OCI-LY7 (cell line): Measurements from ENCODE around the gene ENOX1. TPM values are rescaled to one million over a fixed set of nuclear protein-coding genes. Genes with fewer than 3 reads are reported as not detected.

ENCODE experiments used
- BruUV-seq: library from RNA; stranded (reverse); fragments of 400-500 nt; replicated peaks from 2 replicates; lab custom pipeline; 2021; lab: Mats Ljungman, UMichigan
- CTCF ChIA-PET: fragments of 300-600 bp; sonication (Branson Sonifier 250); formaldehyde crosslinking; loops from one replicate; lab custom pipeline; 2022; ENCODE audit warnings: antibody characterized with exemption; ENCODE audit not compliant: unreplicated experiment; lab: Charles Lee
- POLR2A ChIA-PET: fragments of 300-600 bp; sonication (Branson Sonifier 250); formaldehyde crosslinking; loops from one replicate; lab custom pipeline; 2022; ENCODE audit warnings: antibody characterized with exemption; lab: Charles Lee
- DNase-seq: peaks from one replicate; pipeline ENCODE4 v3.0.0-alpha.2; 2015; ENCODE audit warnings: low spot score
- H2AFZ ChIP-seq: fragments of 200-600 bp; sonication (generic), shearing (Covaris generic); 2 replicates; pipeline ENCODE4 v1.6.1; 2014; ENCODE audit warnings: mild to moderate bottlenecking, antibody characterized with exemption, low read length, moderate library complexity
- H3K27ac ChIP-seq: fragments of 200-600 bp; sonication (generic); 2 replicates; pipeline ENCODE4 v1.5.1; 2014; ENCODE audit warnings: mixed run types, low read depth, mild to moderate bottlenecking, moderate library complexity, low read length, inconsistent platforms; ENCODE audit not compliant: poor library complexity, severe bottlenecking
- H3K36me3 ChIP-seq: fragments of 200-600 bp; sonication (generic); 2 replicates; pipeline ENCODE4 v1.6.1; 2014; ENCODE audit warnings: mild to moderate bottlenecking, antibody characterized with exemption, low read length, moderate library complexity, mixed read lengths; ENCODE audit not compliant: insufficient read depth
- H3K4me1 ChIP-seq: fragments of 200-600 bp; sonication (generic); 2 replicates; pipeline ENCODE4 v1.5.1; 2014; ENCODE audit warnings: mild to moderate bottlenecking, low read length; ENCODE audit not compliant: insufficient read depth, poor library complexity, severe bottlenecking
- H3K4me2 ChIP-seq: fragments of 200-600 bp; sonication (generic); 2 replicates; pipeline ENCODE4 v1.6.1; 2014; ENCODE audit warnings: mild to moderate bottlenecking, low read length
- H3K4me3 ChIP-seq: fragments of 200-600 bp; sonication (generic); 2 replicates; pipeline ENCODE4 v1.5.1; 2014; ENCODE audit warnings: mild to moderate bottlenecking, low read depth, low read length; ENCODE audit not compliant: poor library complexity, severe bottlenecking
- H3K79me2 ChIP-seq: fragments of 200-600 bp; sonication (generic); 2 replicates; pipeline ENCODE4 v1.6.1; 2016; ENCODE audit warnings: low read depth, mild to moderate bottlenecking, low read length, moderate library complexity, mixed read lengths; ENCODE audit not compliant: insufficient read depth
- H3K9me2 ChIP-seq: fragments of 200-600 bp; sonication (generic); 2 replicates; pipeline ENCODE4 v1.6.1; 2016; ENCODE audit warnings: mild to moderate bottlenecking, low read length, mixed read lengths; ENCODE audit not compliant: insufficient read depth
- H3K9me3 ChIP-seq: fragments of 200-600 bp; sonication (generic); 2 replicates; pipeline ENCODE4 v1.6.1; 2014; ENCODE audit warnings: mild to moderate bottlenecking, mixed run types, low read length, mixed read lengths
- H4K20me1 ChIP-seq: fragments of 200-600 bp; sonication (generic); 2 replicates; pipeline ENCODE4 v1.6.1; 2014; ENCODE audit warnings: mild to moderate bottlenecking, antibody characterized with exemption, low read length, moderate library complexity, mixed read lengths; ENCODE audit not compliant: insufficient read depth
- EZH2phosphoT487 ChIP-seq: fragments of 200-600 bp; sonication (generic); IDR thresholded peaks from 2 replicates; pipeline ENCODE4 v1.6.1; 2018; ENCODE audit warnings: low read depth, borderline replicate concordance, mild to moderate bottlenecking, mixed run types, antibody characterized with exemption, low read length, moderate library complexity, mixed read lengths
- intact Hi-C: fragments of 100-400 bp; cut with micrococcal nuclease; formaldehyde crosslinking; loops from one replicate; pipeline ENCODE4 v1.10.0; 2022; ENCODE audit not compliant: unreplicated experiment
- total RNA-seq, 2 experiments: library from RNA; depleted of rRNA in 1 of 2; stranded (reverse); fragments of >200 nt in 1 of 2; shearing (Covaris generic) in 1 of 2; gene quantifications; 2 replicates each; pipeline ENCODE4 v1.2.3, GENCODE V29; 2014 to 2022
- TF ChIP-seq, protein P1 (sequence below): fragments of 200-600 bp; sonication (generic); conservative IDR thresholded peaks from 2 replicates; pipeline ENCODE4 v1.5.1; 2014; ENCODE audit warnings: mild to moderate bottlenecking, antibody characterized with exemption, low read length, moderate library complexity, mixed read lengths

Gene ENOX1
- total RNA-seq, 2 experiments from 2014 or later = 0.03 TPM; not detected in 1

DNA sequence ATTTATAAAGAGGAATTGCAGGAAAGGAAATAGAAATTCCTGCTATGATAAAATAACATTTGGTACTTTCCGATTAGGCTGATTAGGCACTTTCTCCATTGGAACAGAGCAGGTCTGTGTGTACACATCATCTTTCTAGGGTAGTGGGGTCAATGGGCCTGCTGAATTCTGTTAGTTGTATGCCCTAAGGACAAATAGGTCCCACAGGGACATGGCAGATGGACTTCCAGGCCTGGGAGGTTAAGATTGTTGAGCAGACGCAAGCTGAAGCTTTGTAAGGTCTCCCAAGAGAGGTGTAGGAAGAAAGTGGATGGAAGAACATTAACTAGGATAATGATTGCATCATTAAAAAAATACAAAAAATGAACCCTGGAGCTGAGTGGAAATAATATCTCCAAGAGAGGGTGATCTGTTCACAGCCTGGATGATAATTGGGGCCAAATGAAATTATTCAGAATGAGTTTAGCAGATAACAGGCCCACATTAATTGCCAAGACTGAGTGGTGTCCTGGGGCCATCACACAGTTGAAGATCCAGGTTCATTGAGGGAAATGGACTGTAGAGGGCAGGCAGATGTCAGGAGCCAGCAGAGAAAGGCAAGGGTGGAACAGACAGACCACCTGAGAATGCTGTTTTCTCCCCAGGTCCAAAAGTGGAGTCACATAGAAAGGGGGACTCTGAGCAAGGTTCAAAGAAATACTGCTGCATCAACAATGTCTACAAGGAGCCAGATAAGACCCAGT lies 548.3 kb downstream of the ENOX1 start:
- intact Hi-C loops = loop anchor here (10.0 kb wide), 1 partner anchor 154 kb away; no protein-coding TSS in a partner anchor
- no peak for TF ChIP-seq EZH2phosphoT487
- TF ChIP-seq, protein P1, sequence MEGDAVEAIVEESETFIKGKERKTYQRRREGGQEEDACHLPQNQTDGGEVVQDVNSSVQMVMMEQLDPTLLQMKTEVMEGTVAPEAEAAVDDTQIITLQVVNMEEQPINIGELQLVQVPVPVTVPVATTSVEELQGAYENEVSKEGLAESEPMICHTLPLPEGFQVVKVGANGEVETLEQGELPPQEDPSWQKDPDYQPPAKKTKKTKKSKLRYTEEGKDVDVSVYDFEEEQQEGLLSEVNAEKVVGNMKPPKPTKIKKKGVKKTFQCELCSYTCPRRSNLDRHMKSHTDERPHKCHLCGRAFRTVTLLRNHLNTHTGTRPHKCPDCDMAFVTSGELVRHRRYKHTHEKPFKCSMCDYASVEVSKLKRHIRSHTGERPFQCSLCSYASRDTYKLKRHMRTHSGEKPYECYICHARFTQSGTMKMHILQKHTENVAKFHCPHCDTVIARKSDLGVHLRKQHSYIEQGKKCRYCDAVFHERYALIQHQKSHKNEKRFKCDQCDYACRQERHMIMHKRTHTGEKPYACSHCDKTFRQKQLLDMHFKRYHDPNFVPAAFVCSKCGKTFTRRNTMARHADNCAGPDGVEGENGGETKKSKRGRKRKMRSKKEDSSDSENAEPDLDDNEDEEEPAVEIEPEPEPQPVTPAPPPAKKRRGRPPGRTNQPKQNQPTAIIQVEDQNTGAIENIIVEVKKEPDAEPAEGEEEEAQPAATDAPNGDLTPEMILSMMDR = no peak
- Histone ChIP-seq H2AFZ (no peak overlapping the region), H3K9me3 (no peaks in the 10 kb centered on the region), H3K79me2 (no peaks in the 10 kb centered on the region), H3K4me2 (no peak overlapping the region), H3K9me2 (no peaks in the 10 kb centered on the region), H3K4me1 (peaks cover 27% of the 10 kb centered on the region), H3K4me3 (no peak overlapping the region), H3K27ac (no peak overlapping the region), H3K36me3 (no peaks in the 10 kb centered on the region), H4K20me1 (no peaks in the 10 kb centered on the region)
- ChIA-PET CTCF (no interaction called here), POLR2A (interaction anchor here (1.0 kb wide), 1 partner anchor 13 kb away, joined by 3 read pairs; no protein-coding TSS in a partner anchor)
- BruUV-seq = no TSS peak
- no peak for DNase-seq

DNA sequence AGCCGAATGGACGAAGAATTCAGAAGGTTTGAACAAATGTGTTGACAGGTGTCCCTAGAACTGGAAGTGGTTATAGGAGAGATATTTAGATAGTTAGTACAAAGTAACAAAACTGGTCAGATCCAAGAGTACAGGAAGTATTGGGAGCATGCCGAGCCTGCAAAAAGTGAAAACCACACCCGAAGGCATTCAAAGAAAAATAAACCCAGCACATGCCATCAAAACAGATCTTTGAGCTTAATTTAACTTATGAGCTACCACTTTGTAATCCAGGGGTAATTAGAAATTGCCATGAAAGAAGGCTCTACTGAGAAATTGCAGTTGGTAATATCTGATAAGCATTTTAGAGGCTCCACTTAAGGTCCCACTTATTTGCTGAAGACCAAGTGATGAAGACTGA lies 549.2 kb downstream of the ENOX1 start:
- Histone ChIP-seq H3K9me3 (no peaks in the 10 kb centered on the region), H3K4me3 (no peak overlapping the region), H3K36me3 (no peaks in the 10 kb centered on the region), H4K20me1 (no peaks in the 10 kb centered on the region), H3K79me2 (no peaks in the 10 kb centered on the region), H3K4me1 (peaks cover 27% of the 10 kb centered on the region), H3K9me2 (no peaks in the 10 kb centered on the region), H2AFZ (no peak overlapping the region), H3K4me2 (no peak overlapping the region), H3K27ac (no peak overlapping the region)
- TF ChIP-seq, protein P1 = no peak
- no peak for TF ChIP-seq EZH2phosphoT487
- BruUV-seq = no TSS peak
- CTCF ChIA-PET = no interaction called here
- POLR2A ChIA-PET = interaction anchor here (0.6 to 1.2 kb wide), 4 partner anchors 11 to 522 kb away, joined by 3 to 4 read pairs (median 3); no protein-coding TSS in a partner anchor
- intact Hi-C loops = loop anchor here (10.0 kb wide), 1 partner anchor 153 kb away; no protein-coding TSS in a partner anchor
- no peak for DNase-seq

DNA sequence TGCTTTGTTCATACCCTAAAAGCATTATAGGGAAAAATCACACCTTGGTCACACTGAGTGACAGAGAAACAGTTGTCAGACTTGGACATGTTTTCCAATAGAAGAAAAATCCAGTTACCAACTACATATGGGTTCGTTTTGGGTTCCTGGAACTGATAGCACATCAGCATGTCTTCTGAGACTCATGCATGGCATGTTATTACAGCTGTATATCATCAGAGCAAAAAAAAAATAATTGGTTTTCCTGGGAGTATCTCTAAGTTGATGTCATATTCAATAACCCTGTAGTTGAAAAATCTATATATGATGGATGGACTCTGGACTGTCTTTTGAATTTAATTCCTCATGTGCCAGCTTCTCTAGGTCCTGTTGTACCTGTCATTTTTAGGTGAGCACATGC lies 551.7 kb downstream of the ENOX1 start:
- Histone ChIP-seq H3K4me2 (no peak overlapping the region), H3K9me3 (no peaks in the 10 kb centered on the region), H3K9me2 (no peaks in the 10 kb centered on the region), H4K20me1 (no peaks in the 10 kb centered on the region), H3K4me1 (peaks cover 3% of the 10 kb centered on the region), H3K79me2 (no peaks in the 10 kb centered on the region), H2AFZ (no peak overlapping the region), H3K4me3 (no peak overlapping the region), H3K36me3 (no peaks in the 10 kb centered on the region), H3K27ac (no peak overlapping the region)
- BruUV-seq = no TSS peak
- ChIA-PET POLR2A (interaction anchor here (0.7 kb wide), 1 partner anchor 181 kb away, joined by 3 read pairs; no protein-coding TSS in a partner anchor), CTCF (no interaction called here)
- DNase-seq = no peak
- intact Hi-C loops = loop anchor here (10.0 kb wide), 1 partner anchor 150 kb away; no protein-coding TSS in a partner anchor
- no peak for TF ChIP-seq EZH2phosphoT487
- TF ChIP-seq, protein P1 = no peak
